Psoas muscle (tissue), 8 donors: ENCODE data around the gene C10orf95. TPM values are rescaled to one million over a fixed set of nuclear protein-coding genes. Genes with fewer than 3 reads are reported as not detected.

Experiments used
- ATAC-seq, 4 donors: fragments of 200-7000 bp; cut with Tn5 transposase; one replicate each; pipeline ENCODE4 v1.9.1; 2020; ENCODE audit warnings: moderate library complexity in 3 of 4, mild to moderate bottlenecking in 2 of 4
- DNase-seq, 2 donors: peaks; one replicate each; pipeline ENCODE4 v3.0.0-alpha.2; 2020
- H3K27ac ChIP-seq: fragments of 200-600 bp; one replicate; pipeline ENCODE4 v1.8.0; 2022
- H3K27me3 ChIP-seq, 3 donors: fragments of 200-600 bp in 1 of 3; one replicate each; pipeline versions ENCODE4 v1.6.1 to v1.8.0; 2013 to 2022; ENCODE audit warnings: low read length in 2 of 3, mild to moderate bottlenecking in 2 of 3, moderate library complexity in 1 of 3; ENCODE audit not compliant: insufficient read depth in 3 of 3
- H3K36me3 ChIP-seq, 2 donors: fragments of 200-600 bp in 1 of 2; one replicate each; pipeline versions ENCODE4 v1.6.1 to v1.8.0; 2013 to 2022; ENCODE audit warnings: low read depth in 1 of 2, mild to moderate bottlenecking in 1 of 2, moderate library complexity in 1 of 2; ENCODE audit not compliant: insufficient read depth in 1 of 2
- H3K4me1 ChIP-seq: fragments of 200-600 bp; one replicate; pipeline ENCODE4 v1.8.0; 2022
- H3K4me3 ChIP-seq: fragments of 200-600 bp; one replicate; pipeline ENCODE4 v1.8.0; 2022; ENCODE audit warnings: mild to moderate bottlenecking
- H3K9me3 ChIP-seq: fragments of 200-600 bp; one replicate; pipeline ENCODE4 v1.8.0; 2022
- WGBS, 3 donors: extraction: QIAGEN DNeasy Blood & Tissue Kit; methylation state at CpG; one replicate each; pipeline versions ENCODE4 v1.1.6 to v1.1.7; 2013; 5-methylcytosine and 5-hydroxymethylcytosine counted together
- intact Hi-C, 2 donors: fragments of 100-400 bp; cut with DNase I; formaldehyde crosslinking; loops; one replicate each; pipeline versions ENCODE4 v1.11.0 to v1.14.2; 2022
- polyA plus RNA-seq, 3 donors: library from polyadenylated mRNA; stranded (reverse); fragments of 200-250 nt; gene quantifications; one replicate each; pipeline ENCODE4 v1.2.3, GENCODE V29; 2013
- total RNA-seq, 4 donors: library from RNA; stranded (reverse); fragmentation: NEBNext Ultra II Directional in 2 of 4; extraction: Animal tissue kit (Norgen Biotek cat#: 25700) in 2 of 4; gene quantifications; one replicate each; pipeline versions ENCODE4 v1.2.1 to v1.2.4, GENCODE V29; 2021 to 2023
- TF ChIP-seq, protein P1 (sequence below): fragments of 200-600 bp; IDR thresholded peaks from one replicate; pipeline ENCODE4 v1.8.0; 2022; ENCODE audit warnings: antibody characterized with exemption
- donor health status: healthy with polysubstance abuse.
- donor health status: DM: no; HTN: no; CAD: no; lungs with moderate emphysema.
- donor health status: Bipolar disorder and iron deficiency.
- donor health status: healthy.
- donor health status: DM: yes; HTN: yes; CAD: no.
- donor health status: DM: no; HTN: no; CAD: no.
- donor health status: DM: no; HTN: no; CAD: no.
- donor health status: DM: yes; HTN: yes; CAD: no.

Gene C10orf95
- total and polyA plus RNA-seq, 7 donors, result 0.01 TPM; not detected in 6

DNA sequence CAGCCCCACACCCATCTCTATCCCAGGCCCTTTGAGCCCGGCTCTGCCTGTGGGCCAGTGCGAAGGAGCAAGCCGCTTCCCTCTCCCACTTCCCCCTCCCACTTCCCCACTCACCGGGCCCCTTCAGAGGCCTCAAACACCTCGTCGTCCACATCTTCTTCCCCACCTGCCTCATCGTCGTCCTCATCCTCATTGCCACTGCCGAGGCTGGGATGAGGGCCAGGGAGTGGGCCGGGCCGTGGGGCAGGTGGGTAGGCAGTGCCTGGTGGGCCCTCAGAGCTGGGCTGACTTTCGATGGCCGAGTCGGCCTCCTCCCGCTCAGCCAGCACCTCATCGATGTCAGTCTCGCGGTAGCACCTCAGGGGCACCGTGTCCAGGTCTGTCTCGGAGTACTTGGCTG lies 36.6 kb downstream of the C10orf95 start:
- ATAC-seq (no peak), DNase-seq (no peak)
- intact Hi-C loops, result no loop called here
- WGBS, 3 donors, result 36 to 46% (median 41%) methylated on average over 20 of the region's 20 CpGs
- peaks cover 5% of the 10 kb centered on the region for H3K4me1 ChIP-seq
- H3K27ac ChIP-seq, result no peak overlapping the region
- peaks cover 0 to 77% (median 27%) of the 10 kb centered on the region in 3 donors for H3K27me3 ChIP-seq
- TF ChIP-seq, protein P1, sequence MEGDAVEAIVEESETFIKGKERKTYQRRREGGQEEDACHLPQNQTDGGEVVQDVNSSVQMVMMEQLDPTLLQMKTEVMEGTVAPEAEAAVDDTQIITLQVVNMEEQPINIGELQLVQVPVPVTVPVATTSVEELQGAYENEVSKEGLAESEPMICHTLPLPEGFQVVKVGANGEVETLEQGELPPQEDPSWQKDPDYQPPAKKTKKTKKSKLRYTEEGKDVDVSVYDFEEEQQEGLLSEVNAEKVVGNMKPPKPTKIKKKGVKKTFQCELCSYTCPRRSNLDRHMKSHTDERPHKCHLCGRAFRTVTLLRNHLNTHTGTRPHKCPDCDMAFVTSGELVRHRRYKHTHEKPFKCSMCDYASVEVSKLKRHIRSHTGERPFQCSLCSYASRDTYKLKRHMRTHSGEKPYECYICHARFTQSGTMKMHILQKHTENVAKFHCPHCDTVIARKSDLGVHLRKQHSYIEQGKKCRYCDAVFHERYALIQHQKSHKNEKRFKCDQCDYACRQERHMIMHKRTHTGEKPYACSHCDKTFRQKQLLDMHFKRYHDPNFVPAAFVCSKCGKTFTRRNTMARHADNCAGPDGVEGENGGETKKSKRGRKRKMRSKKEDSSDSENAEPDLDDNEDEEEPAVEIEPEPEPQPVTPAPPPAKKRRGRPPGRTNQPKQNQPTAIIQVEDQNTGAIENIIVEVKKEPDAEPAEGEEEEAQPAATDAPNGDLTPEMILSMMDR, result no peak
- no peak overlapping the region for H3K4me3 ChIP-seq
- no peaks in the 10 kb centered on the region for H3K36me3 ChIP-seq
- H3K9me3 ChIP-seq, result no peaks in the 10 kb centered on the region

DNA sequence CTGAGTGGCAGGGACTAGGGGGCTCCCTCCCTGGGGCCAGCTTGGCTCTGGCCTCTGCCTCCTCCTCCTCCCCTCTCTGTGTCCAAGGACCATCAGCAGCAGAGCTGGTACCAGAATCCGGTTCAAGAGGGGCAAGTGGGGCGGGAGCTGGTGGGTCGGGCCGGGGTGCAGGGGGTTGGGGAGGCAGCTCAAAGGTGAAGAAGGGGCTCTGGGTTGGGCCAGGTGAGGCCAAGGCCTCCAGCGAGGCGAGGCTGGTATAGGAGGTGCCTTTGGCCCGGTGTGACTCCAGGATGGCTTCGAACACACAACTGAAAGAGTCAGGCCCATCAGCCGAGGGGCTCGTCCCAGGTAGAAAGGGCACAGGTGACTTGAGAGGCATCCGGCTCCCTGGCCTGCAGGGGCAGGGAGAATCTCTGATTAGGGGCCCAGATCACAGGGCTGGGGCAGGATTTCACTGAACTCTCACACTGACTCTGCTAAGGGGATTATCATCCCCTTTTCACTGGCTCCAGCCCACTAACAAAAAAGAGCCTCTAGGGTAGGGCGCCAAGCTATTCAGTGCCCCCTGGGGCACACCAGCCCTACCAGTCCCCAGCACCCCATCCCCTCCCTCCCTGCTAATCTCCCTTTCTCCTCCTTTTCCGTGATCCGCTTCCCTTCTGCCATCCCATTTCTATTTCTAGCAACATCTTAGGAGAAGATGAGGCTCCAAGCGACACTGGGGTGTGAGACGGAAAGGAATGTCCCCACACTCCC lies 37.4 kb downstream of the C10orf95 start:
- ATAC-seq, result no peak
- TF ChIP-seq, protein P1, result no peak
- DNase-seq, result no peak
- peaks cover 4% of the 10 kb centered on the region for H3K4me1 ChIP-seq
- H3K36me3 ChIP-seq, result no peaks in the 10 kb centered on the region
- no peak overlapping the region for H3K4me3 ChIP-seq
- 75% methylated on average over 16 of the region's 16 CpGs for WGBS, 3 donors
- H3K27me3 ChIP-seq, result peaks cover 0 to 84% (median 32%) of the 10 kb centered on the region in 3 donors
- no peaks in the 10 kb centered on the region for H3K9me3 ChIP-seq
- intact Hi-C loops, result no loop called here
- H3K27ac ChIP-seq, result no peak overlapping the region

DNA sequence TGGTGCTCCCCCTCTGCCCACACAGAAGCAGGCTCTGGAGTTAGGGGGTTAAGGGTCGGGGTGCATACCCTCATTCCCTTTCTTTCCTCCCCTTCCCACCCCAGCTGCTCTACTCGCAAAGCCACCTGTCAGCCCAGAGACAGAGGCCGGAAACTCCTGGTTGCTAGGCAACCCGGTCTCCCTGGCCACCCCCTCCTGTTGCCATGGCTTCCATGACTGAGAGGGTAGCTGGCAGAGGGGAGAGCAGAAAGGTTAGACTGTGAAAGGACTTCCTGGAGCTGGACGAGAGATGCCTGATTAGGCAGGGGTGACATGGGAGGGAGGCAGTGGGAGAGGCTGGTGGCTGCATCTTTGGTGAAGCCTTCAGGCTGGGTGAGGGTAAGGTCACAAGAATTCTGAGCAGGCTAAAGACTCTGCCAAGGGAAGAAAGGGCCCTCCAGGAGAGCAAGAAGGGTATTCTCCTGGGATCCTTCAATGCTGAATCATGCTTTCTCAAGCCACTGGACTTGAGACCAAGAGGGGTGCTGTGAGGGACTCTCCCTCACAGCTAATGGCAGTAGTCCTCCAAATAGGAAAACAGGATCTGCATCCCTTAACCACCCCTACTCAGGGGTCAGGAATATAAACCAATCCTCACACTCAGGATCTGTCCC lies 38.2 kb downstream of the C10orf95 start:
- WGBS, 3 donors, result 12 to 13% (median 12%) methylated on average over 5 of the region's 5 CpGs

DNA sequence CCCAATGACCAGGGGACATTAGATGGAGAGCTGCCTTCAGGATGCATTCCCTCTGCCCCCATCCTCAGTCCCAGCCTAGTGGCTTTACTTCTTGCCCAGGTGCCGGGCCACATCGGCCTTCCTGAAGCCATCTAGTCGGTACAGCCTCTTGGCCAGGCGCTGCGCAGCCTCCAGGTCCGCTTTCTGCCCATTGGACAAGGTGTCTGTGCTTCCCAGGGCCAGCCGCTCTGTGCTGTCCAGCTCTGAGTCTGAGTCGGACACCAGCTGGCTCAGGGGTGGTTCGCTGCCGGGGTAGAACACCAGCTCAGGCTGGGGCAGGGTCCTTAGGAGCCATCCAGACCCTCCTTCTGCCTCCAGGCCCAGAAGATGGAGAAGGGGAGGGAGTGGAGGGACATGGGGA lies 39.0 kb downstream of the C10orf95 start:
- TF ChIP-seq, protein P1, result no peak
- no peaks in the 10 kb centered on the region for H3K9me3 ChIP-seq
- WGBS, 3 donors, result 80 to 89% (median 81%) methylated on average over 10 of the region's 10 CpGs
- H3K4me1 ChIP-seq, result peaks cover 4% of the 10 kb centered on the region
- intact Hi-C loops, result no loop called here
- ATAC-seq, result no peak
- H3K36me3 ChIP-seq, result no peaks in the 10 kb centered on the region
- no peak for DNase-seq
- H3K27ac ChIP-seq, result no peak overlapping the region
- H3K27me3 ChIP-seq, result peaks cover 0 to 90% (median 37%) of the 10 kb centered on the region in 3 donors
- no peak overlapping the region for H3K4me3 ChIP-seq

More for the DNA sequence above, 38.2 kb downstream of the C10orf95 start:
- H3K36me3 ChIP-seq, result no peaks in the 10 kb centered on the region
- H3K9me3 ChIP-seq, result no peaks in the 10 kb centered on the region
- H3K4me1 ChIP-seq, result peaks cover 4% of the 10 kb centered on the region
- intact Hi-C loops, result no loop called here
- H3K27ac ChIP-seq, result no peak overlapping the region
- no peak overlapping the region for H3K4me3 ChIP-seq
- TF ChIP-seq, protein P1, result no peak
- peaks cover 0 to 88% (median 35%) of the 10 kb centered on the region in 3 donors for H3K27me3 ChIP-seq
- ATAC-seq (no peak), DNase-seq (no peak)
